Measurements from ENCODE around the gene ADAMTS9. TPM values are rescaled to one million over a fixed set of nuclear protein-coding genes. Genes with fewer than 3 reads are reported as not detected.

Gene ADAMTS9
- total RNA-seq, 3 donors from 2014 or later, result 19.4 to 240 (median 50.6) TPM

GRCh38 chr3:64715211-64715982 lies 27.6 kb upstream of the ADAMTS9 start:
- Histone ChIP-seq H3K27me3 (no peaks in the 10 kb centered on the region), H3K27ac (no peak overlapping the region), H3K36me3 (no peaks in the 10 kb centered on the region), H3K9me3 (no peaks in the 10 kb centered on the region), H3K4me1 (no peaks in the 10 kb centered on the region), H3K4me3 (no peak overlapping the region)
- TF ChIP-seq POLR2AphosphoS5 (IDR thresholded peaks at IDR 0.05) (no peak), POLR2A (IDR thresholded peaks at IDR 0.05) (no peak)
- TF ChIP-seq, protein P1, sequence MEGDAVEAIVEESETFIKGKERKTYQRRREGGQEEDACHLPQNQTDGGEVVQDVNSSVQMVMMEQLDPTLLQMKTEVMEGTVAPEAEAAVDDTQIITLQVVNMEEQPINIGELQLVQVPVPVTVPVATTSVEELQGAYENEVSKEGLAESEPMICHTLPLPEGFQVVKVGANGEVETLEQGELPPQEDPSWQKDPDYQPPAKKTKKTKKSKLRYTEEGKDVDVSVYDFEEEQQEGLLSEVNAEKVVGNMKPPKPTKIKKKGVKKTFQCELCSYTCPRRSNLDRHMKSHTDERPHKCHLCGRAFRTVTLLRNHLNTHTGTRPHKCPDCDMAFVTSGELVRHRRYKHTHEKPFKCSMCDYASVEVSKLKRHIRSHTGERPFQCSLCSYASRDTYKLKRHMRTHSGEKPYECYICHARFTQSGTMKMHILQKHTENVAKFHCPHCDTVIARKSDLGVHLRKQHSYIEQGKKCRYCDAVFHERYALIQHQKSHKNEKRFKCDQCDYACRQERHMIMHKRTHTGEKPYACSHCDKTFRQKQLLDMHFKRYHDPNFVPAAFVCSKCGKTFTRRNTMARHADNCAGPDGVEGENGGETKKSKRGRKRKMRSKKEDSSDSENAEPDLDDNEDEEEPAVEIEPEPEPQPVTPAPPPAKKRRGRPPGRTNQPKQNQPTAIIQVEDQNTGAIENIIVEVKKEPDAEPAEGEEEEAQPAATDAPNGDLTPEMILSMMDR (IDR thresholded peaks at IDR 0.05), result no peak
- DNase-seq (ENCODE audit: low spot score in 2 of 2), result no peak
- intact Hi-C loops (cut with DNase I; ENCODE audit: low total_unique reads), result no loop called here

- no peaks in the 10 kb centered on the region for H3K27me3 ChIP-seq
- H3K27ac ChIP-seq, result no peak overlapping the region
- DNase-seq (ENCODE audit: low spot score in 2 of 2), result no peak
- no peak overlapping the region for H3K4me3 ChIP-seq
- TF ChIP-seq POLR2AphosphoS5 (IDR thresholded peaks at IDR 0.05) (no peak), POLR2A (IDR thresholded peaks at IDR 0.05) (no peak)
- TF ChIP-seq, protein P1 (IDR thresholded peaks at IDR 0.05), result no peak
- no peaks in the 10 kb centered on the region for H3K9me3 ChIP-seq
- no peaks in the 10 kb centered on the region for H3K36me3 ChIP-seq
- intact Hi-C loops (cut with DNase I; ENCODE audit: low total_unique reads), result loop anchor here (5.0 kb wide), 1 partner anchor 536 kb away; no protein-coding TSS in a partner anchor
- no peaks in the 10 kb centered on the region for H3K4me1 ChIP-seq
These were observed 20.7 kb upstream of the ADAMTS9 start for GRCh38 chr3:64708456-64708855.

DNA sequence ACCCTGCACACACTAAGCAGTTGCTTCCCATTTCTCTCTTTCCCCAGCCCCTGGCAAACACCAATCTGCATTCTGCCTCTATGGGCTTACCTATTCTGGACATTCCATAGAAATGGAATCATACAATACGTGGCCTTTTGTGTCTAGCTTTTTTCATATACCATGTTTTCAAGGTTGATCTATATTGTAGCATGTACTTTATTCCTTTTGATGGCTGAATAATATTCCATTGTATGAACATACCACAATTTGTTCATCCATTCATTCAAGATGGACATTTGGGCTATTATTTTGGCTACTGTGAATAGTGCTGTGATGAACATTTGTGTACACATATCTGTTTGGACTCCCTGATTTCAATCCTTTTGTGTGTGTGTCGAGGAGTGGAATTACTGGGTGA lies 18.1 kb upstream of the ADAMTS9 start:
- Histone ChIP-seq H3K4me1 (no peaks in the 10 kb centered on the region), H3K27ac (no peak overlapping the region), H3K4me3 (no peak overlapping the region), H3K9me3 (no peaks in the 10 kb centered on the region), H3K27me3 (no peaks in the 10 kb centered on the region), H3K36me3 (no peaks in the 10 kb centered on the region)
- TF ChIP-seq POLR2A (IDR thresholded peaks at IDR 0.05), result no peak
- no peak for TF ChIP-seq POLR2AphosphoS5 (IDR thresholded peaks at IDR 0.05)
- TF ChIP-seq, protein P1 (IDR thresholded peaks at IDR 0.05), result no peak
- DNase-seq (ENCODE audit: low spot score in 2 of 2), result no peak
- intact Hi-C loops (cut with DNase I; ENCODE audit: low total_unique reads), result loop anchor here (5.0 kb wide), 1 partner anchor 534 kb away; no protein-coding TSS in a partner anchor

DNA sequence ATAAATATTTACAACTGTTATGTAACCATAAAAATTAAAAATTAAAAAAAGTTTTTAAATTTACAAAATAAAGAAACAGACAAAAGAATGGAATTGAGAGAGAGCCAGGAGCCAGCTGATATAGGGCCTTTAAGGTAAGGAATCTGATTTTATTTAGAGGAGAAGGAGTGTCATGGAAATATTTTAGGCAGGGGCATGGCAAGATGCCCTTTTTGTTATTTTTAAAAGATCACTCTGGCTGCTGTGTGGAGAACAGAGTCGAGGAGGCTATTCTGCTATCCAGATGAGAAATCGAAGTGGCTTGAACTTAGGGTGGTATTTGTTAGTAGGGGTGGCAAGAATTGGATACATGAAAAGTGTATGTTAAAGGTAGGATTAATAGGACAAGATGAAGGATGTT lies 9.1 kb upstream of the ADAMTS9 start:
- intact Hi-C loops (cut with DNase I; ENCODE audit: low total_unique reads), result no loop called here
- TF ChIP-seq POLR2AphosphoS5 (IDR thresholded peaks at IDR 0.05) (no peak), POLR2A (IDR thresholded peaks at IDR 0.05) (no peak)
- TF ChIP-seq, protein P1 (IDR thresholded peaks at IDR 0.05), result no peak

DNA sequence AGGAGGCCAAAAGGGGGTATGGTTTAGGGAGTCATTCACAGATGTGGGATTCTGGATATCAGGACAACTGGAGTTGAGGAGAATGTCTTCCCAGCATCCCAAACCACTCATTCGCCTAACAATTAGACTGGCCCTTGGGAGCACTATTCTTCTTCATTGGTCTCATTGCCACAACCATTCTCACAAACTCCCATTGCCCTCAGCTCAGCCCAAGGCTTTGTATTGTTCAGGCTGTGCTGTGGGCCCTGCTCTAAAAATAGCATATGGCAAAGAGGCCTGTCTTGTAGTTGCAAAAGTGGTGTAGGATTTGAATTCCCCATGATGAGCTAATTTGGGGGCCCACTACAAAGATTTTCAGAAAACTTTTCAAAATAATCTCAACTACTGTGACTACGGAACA lies 6.3 kb upstream of the ADAMTS9 start:
- no peak for DNase-seq (ENCODE audit: low spot score in 2 of 2)
- Histone ChIP-seq H3K9me3 (no peaks in the 10 kb centered on the region), H3K27ac (no peak overlapping the region), H3K4me3 (no peak overlapping the region), H3K4me1 (no peaks in the 10 kb centered on the region), H3K27me3 (no peaks in the 10 kb centered on the region), H3K36me3 (no peaks in the 10 kb centered on the region)
- intact Hi-C loops (cut with DNase I; ENCODE audit: low total_unique reads), result no loop called here
- TF ChIP-seq, protein P1 (IDR thresholded peaks at IDR 0.05), result no peak
- TF ChIP-seq POLR2AphosphoS5 (IDR thresholded peaks at IDR 0.05) (no peak), POLR2A (IDR thresholded peaks at IDR 0.05) (no peak)

More for the DNA sequence above, 9.1 kb upstream of the ADAMTS9 start:
- Histone ChIP-seq H3K9me3 (no peaks in the 10 kb centered on the region), H3K27me3 (no peaks in the 10 kb centered on the region), H3K4me3 (no peak overlapping the region), H3K36me3 (no peaks in the 10 kb centered on the region), H3K27ac (no peak overlapping the region), H3K4me1 (no peaks in the 10 kb centered on the region)
- DNase-seq (ENCODE audit: low spot score in 2 of 2), result no peak
